ENCODE data around the gene MED26.

MED26 gene

GRCh38 chr19:16587833-16588823 is 39.9 kb downstream of the MED26 start:
- peak; percentile 21 to 50 (median 36) for DNase-seq

DNA sequence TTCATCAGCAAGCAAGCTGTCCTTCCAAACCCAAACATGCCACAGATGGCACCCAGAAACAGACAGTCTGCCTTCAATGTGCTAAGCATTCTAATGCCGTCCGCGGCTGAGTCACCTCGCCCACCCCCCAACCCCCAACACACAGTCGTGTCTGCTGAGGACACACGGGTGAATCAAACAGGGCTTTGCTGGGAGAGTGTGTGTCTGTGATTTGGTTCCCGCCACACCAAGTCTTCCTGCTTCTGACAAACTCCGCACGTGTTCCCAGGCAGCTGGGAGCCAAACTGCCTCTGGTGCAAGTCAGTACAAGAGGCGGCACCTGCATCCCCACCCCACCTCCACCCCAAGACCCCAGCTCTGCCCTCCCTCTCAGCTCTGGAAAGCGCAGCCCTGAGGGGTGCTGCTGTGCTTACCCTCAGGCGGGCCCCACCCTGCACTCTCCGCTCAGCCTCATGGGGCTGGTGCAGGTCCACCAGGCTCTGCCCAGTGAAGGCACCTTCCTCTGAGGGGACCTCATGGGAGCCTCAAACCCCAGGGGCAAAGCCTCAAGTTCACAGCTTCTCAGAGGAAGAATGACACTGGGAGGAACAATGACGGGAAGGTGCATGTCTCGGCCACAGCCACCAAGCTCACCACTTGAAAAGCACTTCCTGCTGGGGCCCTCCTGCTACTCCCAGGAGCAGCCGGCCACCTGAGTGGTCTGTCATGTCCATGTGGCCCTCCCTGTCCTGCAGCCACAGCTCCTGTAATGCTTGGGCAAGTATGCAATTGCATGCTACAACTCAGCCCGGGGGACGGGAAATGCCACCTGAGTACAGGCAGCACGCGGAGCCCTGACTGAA is 40.8 kb downstream of the MED26 start:
- DNase-seq, result peak; percentile 28 to 58 (median 42)

DNA sequence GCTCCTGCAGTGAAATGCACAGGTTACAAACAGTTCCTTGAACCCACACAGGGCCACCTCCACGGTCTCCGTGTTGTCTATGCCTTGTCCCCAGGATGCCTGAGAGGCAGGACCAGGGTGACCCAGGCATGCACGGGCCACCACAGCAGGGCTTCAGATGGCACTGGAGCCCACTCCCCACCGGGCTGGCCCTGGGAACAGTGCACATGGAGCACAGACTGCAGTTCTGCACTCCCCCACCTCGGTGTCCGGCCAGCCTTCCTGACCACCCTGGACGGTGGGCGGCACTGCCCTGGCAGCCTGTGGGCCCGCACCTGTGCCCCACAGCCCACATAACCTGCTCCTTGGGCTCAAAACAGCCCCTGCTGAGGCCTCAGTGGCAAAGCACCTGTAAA is 41.5 kb downstream of the MED26 start:
- DNase-seq, result no peak

- DNase-seq, result no peak
Measured at GRCh38 chr19:16585808-16586476, 42.1 kb downstream of the MED26 start.

- no peak for DNase-seq
Measured at GRCh38 chr19:16585094-16585801, 42.8 kb downstream of the MED26 start.

GRCh38 chr19:16584248-16585093 is 43.5 kb downstream of the MED26 start:
- peak; percentile 80 to 86 (median 84) for DNase-seq

DNA sequence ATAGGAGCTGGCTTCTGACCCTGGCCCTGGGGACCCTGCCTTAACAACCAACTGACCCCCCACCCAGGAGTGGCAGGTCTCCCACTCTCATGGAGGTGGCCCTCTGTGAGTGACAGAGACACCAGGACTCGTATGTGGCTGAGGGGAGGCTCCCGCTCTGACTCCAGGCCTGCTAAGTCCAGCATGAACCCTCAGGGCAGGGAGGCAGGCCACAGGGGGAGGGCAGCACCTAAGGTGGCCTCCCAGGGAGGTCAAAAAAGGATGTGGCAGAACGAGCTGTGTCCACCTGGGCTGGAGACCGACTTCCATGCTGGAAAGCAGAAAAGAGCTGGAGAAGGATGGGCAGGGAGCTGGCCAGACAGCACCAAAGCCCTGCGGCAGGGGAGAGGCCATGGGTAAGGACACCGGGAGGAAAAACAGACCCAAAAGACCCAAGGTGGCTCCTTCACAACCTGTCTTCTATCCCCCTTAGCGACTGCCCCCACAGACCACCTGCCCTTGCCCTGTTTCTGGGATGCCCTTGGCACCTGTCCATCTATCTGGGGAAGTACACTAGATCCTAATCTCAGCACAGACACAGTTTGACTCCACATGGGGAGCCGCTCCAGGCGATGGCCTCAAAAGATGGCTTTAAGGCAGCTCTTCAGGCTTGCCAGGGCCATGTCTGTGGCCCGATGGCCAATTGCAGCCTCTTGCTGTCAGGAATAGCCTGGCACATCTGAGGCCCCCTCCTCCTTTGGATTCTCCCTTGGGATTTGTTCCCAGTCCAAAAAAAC is 45.3 kb downstream of the MED26 start:
- no peak for DNase-seq

DNA sequence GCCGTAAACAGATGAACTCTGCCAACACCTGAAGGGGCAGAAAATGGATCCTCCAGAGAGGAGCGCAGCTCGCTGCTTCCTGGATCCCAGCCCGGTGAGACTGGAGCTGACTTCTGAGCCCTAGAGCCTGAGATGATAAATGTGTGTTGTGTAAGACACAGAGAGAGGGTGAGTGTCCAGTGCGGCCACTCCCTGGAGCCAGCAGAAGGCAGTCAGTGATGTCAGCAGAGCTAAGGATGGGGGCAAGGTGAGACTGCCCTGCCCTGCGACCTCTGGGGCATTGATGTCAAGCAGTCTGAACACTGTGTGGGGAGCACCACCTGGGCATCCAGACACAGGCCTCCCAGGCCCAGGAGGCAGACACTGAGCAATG is 46.0 kb downstream of the MED26 start:
- DNase-seq, result no peak

GRCh38 chr19:16581145-16581970 is 46.6 kb downstream of the MED26 start:
- no peak for DNase-seq

DNA sequence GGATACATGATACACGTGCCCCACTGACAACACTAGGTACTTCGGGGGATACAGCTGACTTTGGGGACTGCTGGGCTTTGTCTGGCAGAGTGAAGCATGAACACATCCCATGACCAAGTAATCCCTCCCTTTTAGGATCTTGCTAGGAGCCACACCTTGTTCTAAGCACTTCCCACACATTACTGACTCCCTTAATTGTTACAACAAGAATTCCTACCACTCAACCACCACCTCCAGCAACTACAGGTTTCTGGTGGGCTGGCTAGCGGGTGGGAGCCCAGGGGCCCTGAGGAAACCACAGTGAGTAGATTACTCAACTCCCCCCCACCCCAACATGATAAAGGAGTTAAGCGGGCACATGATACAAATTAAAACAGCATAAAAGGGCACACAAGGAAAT is 48.6 kb downstream of the MED26 start:
- DNase-seq, result no peak

DNA sequence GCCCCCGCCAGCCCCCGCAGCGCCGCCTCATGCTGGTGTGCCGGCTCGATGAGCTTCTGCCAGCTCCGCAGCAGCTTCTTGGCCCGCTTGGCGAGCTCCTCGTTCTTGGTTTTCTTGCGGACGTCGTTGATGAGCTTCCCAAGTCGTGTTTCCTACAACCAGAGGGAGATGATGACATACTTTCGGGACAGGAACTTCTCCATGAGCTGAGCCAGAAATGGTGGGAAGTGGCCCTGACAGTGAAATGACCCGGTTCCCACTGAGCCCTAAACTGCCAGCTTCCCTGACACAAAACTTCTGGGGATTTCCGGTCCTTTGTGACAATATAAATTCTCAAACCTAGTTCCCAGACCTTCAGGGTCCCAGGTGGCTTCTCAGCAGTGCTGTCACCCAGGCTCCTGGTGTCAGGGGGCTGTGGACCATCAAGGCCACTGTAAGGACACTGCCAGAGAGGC is 50.4 kb downstream of the MED26 start:
- DNase-seq, result no peak

GRCh38 chr19:16576690-16577530 is 51.1 kb downstream of the MED26 start:
- no peak for DNase-seq

DNA sequence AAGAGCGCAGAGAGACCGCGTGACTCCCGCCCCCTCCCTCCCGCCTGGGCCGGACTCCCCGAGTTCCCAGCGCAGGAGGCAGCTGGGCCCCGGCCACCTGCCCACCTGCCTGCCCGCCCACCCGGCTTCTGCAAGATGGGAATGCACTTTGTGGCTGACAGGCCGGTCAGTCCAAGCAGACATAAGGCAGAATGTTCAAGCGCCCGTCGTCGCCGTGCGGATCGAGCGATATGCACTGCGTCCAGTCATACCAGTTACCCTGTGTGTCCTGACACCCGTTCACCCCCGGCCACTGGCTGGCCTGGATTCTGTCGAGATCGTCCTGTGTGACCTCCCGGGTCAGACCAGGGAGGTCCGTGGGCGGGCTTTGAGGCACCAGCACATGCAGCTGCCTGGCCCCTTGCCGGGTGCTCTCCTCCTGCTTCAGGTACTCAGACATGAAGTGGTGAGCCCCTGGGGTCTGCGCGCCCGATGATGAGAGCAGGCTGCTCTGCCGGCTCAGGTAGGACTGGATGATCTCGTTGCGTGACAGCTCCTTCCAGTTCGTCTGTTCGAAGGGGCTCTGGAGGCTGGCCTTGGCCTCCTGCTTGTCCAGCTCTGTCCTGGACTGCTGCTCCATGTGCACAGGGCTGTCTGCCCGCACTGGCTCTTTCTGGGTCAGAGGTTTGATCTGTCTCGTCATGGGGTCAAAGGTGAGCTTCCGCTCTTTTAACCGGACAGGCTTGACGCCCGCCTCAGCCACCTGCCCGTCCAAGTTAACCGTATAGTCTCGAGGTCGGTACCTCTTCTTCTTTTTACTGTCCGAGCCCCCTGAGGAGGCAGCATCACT is 51.9 kb downstream of the MED26 start:
- DNase-seq, result no peak

DNA sequence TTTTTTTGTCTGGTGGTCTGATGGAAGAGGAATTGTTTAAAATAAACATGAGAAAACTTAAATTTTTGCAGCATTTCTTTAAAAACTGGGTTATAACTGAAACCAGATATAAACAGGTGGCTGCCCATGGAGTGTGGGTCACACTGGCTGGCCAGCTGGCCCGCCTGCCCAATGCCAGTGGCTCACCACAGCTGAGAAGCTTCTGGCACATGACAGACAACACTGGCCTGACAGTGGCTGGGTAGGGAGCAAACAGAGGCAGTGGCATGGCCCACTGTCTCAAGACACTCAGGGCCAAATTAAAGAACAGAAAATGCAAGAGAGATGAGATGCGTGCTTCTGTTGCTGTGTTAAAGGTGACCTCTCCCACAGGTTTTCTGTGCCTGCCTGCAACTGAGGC is 52.7 kb downstream of the MED26 start:
- no peak for DNase-seq

DNA sequence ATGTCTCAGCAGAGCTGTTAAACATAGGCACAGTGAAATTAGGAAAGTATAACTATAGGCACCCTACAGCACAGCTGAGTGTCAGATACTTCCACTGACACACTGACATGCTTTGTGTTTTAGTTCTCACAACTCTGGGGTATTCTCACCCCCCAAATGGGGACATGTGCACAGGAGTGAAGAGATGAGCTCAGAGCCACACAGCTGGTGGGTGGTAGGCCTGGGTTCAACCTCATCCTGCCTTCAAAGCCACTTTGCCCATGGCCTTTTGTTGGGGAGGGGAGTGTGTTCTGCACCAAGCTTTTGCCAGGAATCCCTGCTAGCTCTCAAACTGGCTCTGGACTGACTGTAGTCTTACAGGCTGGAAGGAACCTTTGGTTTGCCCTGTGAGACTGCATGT is 54.1 kb downstream of the MED26 start:
- no peak for DNase-seq

GRCh38 chr19:16573296-16573695 is 54.7 kb downstream of the MED26 start:
- no peak for DNase-seq

DNA sequence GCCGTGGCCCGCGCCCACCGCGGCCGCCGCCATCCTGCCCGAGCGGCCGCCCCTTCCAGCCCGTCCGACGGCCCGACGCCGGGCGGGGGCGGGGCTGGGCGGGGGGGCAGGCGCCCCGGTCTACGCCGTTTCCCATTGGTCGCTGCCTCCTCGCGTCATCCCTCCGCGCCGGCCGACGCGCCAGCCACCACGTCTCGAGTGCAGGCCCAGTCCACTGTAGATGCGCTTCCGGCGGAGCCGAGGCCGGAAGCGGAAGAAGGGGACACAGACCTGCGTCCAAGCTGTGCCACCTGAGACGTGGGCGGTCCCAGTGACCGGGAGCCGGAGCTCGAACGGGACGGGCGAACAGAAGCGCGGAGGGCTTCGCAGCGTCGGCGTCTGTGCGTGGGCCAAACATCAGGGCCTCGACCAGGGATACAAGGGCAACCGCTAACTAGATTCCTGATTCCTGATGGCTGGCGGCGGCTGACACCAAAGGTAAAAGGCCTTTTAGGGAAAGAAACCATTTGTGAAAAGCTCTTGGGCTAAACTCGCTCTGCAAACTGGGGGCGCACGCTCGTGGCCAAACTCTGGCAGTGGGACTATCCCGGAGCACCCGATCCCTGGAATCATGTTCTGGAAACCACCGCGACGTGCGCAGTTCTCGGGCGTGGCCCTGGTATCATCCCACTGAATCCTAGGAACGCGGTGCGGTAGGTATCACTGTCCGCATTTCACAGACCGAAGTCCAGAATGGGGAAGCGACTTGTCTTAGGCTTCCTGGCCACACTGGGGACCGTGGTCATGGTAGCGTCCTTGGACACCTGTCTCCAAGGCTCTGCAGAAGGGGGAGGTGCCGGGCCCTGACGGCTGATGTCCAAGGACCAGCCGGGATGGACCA is 55.4 kb downstream of the MED26 start, which contains the start of gene SLC35E1:
Gene SLC35E1 (minus strand): TSS at position 84 of the 880 bp plus-strand sequence. CDS start 51 bp downstream, at position 33.
- DNase-seq, result peak; percentile 80 to 90 (median 85)

Data from stimulated activated naive CD4-positive, alpha-beta T cell (primary cell).